ENCODE results near the gene RAMP1.
"Not testable (repeated sequence)": the region's sequence is repeated elsewhere in the genome, so short reads cannot be mapped to it uniquely, and the experiment has no call there.

The RAMP1 gene

GRCh38 chr2:237863689-237864443 is 4.4 kb downstream of the RAMP1 start:
- no peak for DNase-seq

- DNase-seq, result no peak
Measured at GRCh38 chr2:237864444-237864931, 5.1 kb downstream of the RAMP1 start.

DNA sequence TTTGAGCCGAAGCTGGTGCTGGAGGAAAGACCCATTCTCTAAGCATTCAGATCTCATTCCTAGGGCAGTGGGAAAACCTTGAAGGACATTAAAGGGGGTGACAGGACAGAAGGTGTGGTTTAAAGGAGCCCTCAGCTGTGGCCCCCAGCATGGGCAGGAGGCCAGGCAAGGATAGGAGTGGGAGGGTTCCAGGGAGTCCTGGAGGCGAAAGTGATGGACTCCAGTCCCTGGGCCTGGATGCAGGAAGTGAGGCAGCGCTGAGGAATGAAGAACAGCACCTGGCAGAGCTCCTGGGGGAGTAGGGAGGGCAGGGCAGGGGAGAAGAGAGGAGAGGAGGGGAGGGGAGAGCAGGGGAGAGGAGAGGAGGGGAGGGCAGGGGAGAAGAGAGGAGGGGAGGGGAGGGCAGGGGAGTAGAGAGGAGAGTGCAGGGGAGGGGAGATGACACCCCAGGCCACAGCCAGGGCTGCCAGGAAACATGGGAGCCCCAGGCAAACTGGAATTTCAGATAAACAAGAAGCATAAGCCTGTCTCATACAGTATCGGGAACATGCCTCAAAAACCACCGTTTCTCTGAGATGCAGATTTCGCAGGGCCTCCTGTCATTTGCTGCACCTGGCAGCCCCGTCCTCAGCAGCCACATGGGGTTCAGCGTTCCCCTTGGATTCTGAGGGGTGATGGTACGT is 5.7 kb downstream of the RAMP1 start:
- no peak for DNase-seq

GRCh38 chr2:237865623-237866041 is 6.2 kb downstream of the RAMP1 start:
- no peak for DNase-seq

DNA sequence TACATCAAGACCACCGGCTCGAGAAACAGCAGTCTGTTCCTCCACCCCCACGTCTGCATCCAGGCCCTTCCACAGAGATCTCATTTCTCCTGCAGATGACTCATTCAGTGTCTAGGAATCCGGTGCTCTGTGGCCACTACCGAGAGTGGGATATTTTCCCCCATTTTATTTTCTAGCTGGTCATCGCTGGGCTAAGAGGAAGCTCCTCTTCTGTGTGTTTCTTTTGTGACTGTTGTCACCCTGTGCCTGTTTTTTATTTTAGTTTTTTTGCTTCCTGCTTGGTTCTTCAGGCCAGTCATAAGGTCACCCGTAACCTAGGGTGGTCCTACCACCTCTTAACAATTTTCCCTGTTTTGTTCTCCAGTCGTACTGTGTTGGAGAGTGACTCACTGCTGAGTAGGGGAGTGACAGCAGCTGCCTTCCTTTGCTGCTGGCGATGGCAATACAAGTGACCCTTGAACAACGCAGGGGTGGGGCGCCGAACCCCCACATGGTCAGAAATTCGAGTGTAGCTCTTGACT is 6.7 kb downstream of the RAMP1 start:
- DNase-seq, result no peak

- no peak for DNase-seq
Measured at GRCh38 chr2:237867465-237867864, 8.0 kb downstream of the RAMP1 start.

- DNase-seq, result not testable (repeated sequence)
Measured at GRCh38 chr2:237868074-237868473, 8.7 kb downstream of the RAMP1 start.

GRCh38 chr2:237868631-237869342 is 9.4 kb downstream of the RAMP1 start:
- no peak for DNase-seq

DNA sequence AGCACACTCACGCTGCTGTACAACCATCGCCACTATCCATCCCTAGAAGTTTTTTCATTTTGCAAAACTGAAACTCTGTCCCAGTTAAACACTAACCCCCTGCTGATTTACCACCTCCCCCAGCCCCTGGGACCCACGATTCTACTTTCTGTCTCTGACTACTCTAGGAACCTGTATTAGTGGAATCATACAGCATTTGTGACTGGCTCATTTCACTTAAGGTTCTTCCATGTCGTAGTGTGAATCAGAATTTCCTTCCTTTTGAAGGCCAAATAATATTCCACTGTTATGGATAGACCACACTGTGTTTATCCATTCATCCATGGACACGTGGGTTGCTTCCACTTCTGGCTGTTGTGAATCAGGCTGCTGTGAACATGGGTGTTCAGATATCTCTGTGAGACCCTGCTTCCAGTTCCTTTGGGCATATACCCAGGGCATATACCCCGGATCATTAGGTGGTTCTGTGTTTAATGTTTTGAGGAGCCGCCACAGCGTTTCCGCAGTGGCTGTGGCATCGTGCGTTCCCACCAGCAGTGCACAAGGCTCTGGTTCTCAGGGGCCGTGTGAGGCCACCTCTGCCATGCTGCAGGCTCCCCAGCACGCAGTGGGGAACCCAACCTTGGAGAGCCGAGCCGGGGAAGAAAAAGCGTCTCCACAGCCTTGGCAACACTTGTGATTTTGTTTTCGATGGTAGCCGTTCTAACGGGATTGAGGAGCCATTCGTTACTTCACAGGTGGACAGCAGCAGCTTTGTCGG is 10.1 kb downstream of the RAMP1 start:
- no peak for DNase-seq

DNA sequence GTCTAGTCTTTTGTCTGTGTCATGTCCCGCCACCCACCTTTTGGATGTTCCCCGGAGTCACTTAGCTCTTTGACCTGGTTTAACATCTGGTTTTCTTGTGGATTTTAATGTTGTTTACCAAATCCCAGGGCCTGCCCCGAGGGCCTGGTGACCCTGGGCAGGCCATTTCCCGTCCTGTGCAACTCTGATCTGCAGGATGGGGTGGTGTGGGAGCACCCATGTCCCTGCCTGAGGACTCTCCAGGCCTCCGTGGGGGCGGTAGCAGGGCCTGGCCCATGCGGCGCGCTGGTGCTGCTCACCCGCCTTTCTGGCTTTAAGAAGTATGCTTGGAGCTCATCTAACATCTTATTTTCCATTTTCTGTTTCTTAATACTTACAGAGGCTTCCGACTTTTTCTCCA is 10.7 kb downstream of the RAMP1 start:
- DNase-seq, result no peak

DNA sequence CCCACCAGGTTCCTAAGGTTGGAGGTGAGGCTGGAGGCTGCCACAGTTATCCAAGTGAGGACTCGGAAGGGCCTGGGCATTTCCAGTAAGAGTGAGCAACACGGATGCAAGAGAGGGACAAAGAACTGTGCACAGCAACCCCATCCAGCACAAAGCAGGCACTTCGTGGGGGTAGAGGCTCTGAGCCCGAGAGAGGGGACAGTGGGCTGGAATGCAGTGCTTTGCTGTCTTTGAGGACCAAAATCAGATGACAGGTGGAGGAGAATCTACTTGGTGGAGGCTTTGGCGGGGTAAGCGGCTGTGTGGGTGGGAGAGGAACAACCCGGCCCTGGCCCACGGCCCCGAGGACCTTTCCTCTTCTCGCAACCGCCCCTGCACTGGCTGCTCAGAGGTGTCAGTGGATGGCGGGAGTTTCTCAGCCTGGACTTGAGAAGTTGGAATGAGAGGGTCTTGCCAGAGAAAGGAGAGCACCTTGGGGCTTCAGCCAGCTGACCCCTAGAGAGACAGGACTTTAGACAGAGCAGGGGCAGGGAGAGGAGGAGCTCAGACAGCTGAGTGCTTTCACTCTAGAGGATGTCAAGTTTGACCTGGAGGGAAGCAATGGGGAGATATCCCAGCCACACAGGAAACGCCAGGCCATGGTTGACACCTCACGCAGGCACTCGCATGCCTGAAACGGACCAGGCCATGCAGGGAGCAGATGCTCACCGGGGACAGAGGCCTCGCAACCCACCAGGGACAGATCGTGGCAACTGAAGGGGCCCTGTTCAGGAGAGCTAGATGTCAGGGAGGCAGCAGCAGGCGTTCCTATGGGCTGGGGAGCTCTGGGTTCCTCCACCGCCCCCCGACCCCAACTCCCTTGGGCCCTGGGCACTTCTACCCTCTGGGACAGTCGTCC is 11.6 kb downstream of the RAMP1 start:
- DNase-seq, result no peak

GRCh38 chr2:237872178-237872887 is 12.9 kb downstream of the RAMP1 start:
- no peak for DNase-seq

DNA sequence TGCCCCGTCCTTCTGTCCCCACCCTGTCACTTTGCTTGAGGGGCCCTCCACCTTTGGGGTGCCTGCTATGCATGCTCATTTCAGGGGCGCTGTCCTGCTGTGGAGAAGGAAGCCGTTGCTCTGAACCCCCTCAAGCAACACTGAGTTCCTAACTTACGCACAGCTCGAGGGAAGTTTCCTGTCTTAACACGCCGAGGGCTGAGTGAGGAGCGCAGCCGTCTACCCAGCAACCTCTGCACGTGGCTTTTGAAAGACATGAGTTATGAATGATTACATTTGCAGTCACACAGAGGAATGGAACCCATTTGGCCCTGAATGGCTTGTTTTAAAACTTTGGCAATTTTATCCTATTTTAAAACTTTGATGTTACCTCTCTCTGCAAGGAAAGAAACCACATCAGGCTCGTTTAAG is 14.0 kb downstream of the RAMP1 start:
- no peak for DNase-seq

- DNase-seq, result no peak
Measured at GRCh38 chr2:237873897-237874551, 14.6 kb downstream of the RAMP1 start.

- DNase-seq, result no peak
Measured at GRCh38 chr2:237874585-237875161, 15.2 kb downstream of the RAMP1 start.

DNA sequence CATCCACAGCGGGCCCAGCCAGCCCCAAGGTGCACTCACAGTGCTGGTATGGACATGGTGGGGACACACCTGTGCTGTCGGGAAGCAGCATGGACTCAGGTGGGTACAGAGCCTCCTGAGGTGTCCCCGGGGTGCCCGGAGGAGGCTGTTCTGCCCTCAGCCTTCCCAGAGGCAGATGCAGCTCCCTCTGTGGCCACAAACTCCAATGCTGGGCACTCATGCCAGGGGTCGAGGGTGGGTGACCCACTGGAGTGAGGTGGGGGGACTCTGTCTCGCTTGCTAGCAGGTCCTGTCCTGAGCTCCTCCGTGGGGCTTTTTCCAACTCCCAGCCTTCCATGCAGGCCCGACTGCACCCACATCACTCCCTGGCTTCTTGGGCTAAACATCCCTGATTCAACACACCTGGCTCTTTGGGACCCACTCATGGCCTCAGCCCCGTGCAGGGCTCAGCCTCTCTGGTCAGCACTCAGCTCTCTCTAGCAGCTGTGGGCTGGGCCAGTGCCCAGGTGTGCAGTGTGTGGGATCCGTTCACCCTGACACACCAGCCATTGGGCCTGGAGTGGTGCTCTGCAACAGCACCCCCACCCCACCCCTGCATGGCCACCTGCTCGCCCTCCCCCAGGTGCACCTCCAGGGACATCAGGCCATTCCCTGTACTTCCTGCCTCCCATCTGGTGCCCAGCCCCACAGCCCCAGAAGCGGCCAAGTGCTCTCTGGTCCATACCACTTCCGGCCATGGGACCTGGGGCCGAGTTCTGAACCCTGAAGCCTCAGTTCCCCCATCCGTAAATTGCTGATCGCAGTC is 16.0 kb downstream of the RAMP1 start:
- no peak for DNase-seq

DNA sequence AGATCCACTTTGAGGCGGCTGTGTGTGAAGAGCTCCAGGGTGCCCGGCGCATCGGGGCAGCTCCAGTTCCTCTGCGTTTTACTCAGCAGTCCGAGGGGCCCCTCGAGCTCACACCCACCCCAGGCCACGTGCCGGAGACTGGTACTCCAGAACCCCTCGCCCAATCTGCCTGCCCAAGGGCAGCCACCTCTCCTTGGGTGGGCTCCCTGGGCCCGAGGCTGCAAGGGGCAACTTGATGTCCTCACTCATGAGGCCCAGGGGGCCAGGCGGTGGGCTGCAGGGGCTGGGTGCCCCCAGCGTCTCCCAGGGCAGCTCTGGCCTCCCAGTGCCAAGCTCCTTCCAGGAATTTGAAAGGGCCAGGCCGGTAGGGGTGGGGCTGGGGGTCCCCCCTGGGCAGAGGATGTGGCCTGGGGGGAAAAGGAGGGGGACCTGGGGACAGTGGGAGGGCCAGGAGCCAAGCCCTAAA is 16.7 kb downstream of the RAMP1 start:
- DNase-seq, result no peak

DNA sequence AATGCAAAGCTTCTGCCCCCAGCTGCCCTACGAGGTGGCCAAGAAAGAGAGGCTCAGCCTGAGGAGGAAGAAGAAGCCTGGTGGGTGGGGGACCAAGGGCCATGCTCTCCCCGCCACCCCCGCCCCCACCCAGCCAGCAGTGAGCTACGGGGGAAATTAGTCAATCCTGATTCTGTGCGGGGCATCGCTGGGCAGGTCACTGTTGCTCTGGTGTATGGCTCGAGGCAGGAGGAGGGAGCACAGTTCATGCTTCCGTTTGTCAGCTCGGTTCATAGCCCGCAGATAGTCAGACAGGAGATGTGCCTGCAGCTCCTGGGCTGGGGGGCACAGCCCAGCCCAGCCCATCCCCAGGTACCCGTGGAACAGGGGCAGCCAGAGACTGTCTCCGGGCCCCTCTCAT is 17.1 kb downstream of the RAMP1 start:
- no peak for DNase-seq

DNA sequence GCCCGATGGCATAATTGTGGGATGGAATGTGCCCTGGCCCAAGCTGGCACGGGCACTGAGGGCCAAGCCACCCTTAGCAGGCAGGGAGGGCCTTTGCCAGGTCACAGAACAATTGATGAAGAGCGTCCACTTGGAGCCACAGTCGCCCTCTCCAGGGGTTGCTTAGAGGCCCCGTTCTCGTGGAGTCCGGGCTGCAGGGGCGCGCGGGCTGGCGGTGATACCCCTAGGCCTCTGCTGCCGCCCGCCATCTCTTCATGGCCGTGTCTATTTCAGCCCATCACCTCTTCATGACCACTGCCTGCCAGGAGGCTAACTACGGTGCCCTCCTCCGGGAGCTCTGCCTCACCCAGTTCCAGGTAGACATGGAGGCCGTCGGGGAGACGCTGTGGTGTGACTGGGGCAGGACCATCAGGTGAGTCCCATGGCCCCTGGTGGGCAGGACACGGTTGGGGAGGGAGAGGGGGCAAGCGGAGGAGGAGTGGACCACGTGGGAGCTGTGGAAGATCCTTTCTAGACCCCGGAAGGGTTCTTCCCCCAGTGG is 17.6 kb downstream of the RAMP1 start:
- no peak for DNase-seq

All from NCI-H1105 (cell line).